Spleen (tissue), 11 donors: ENCODE data around the gene LDLRAP1. TPM values are rescaled to one million over a fixed set of nuclear protein-coding genes. Genes with fewer than 3 reads are reported as not detected.

Experiments
- DNase-seq: peaks from one replicate; pipeline ENCODE4 v3.0.0-alpha.2; 2020
- H3K27ac ChIP-seq, 8 donors: fragments of 200-600 bp; sonication (generic) in 7 of 8; 1 replicate in 4 of 8; 2 replicates in 4 of 8; pipeline versions ENCODE4 v1.5.0 to v1.8.0; 2016 to 2021; ENCODE audit warnings: inconsistent platforms in 4 of 8, mild to moderate bottlenecking in 4 of 8, moderate library complexity in 1 of 8
- H3K27me3 ChIP-seq, 7 donors: fragments of 200-600 bp; sonication (generic) in 6 of 7; replicated peaks in 1 of 7; 1 replicate in 4 of 7; 2 replicates in 3 of 7; pipeline versions ENCODE4 v1.5.0 to v1.8.0; 2016 to 2021; ENCODE audit warnings: inconsistent platforms in 3 of 7, mild to moderate bottlenecking in 1 of 7
- H3K36me3 ChIP-seq, 6 donors: fragments of 200-600 bp; sonication (generic) in 5 of 6; 1 replicate in 4 of 6; 2 replicates in 2 of 6; pipeline versions ENCODE4 v1.5.0 to v1.8.0; 2016 to 2021; ENCODE audit warnings: inconsistent platforms in 2 of 6
- H3K4me1 ChIP-seq, 6 donors: fragments of 200-600 bp; sonication (generic) in 5 of 6; 1 replicate in 3 of 6; 2 replicates in 3 of 6; pipeline versions ENCODE4 v1.5.0 to v1.8.0; 2016 to 2021; ENCODE audit warnings: inconsistent platforms in 3 of 6
- H3K4me3 ChIP-seq, 8 donors: fragments of 200-600 bp; sonication (generic) in 7 of 8; 1 replicate in 4 of 8; 2 replicates in 4 of 8; pipeline versions ENCODE4 v1.5.0 to v1.8.0; 2016 to 2021; ENCODE audit warnings: inconsistent platforms in 4 of 8, mild to moderate bottlenecking in 4 of 8, moderate library complexity in 2 of 8
- H3K9me3 ChIP-seq, 8 donors: fragments of 200-600 bp; sonication (generic) in 7 of 8; 1 replicate in 4 of 8; 2 replicates in 4 of 8; pipeline versions ENCODE4 v1.5.0 to v1.8.0; 2016 to 2021; ENCODE audit warnings: inconsistent platforms in 4 of 8
- POLR2A ChIP-seq, 3 donors: fragments of 450-650 bp; IDR thresholded peaks; one replicate each; pipeline ENCODE4 v1.5.1; 2017; ENCODE audit warnings: antibody characterized with exemption in 3 of 3, mild to moderate bottlenecking in 1 of 3
- POLR2AphosphoS5 ChIP-seq, 3 donors: sonication (generic); formaldehyde crosslinking; IDR thresholded peaks; one replicate each; pipeline ENCODE4 v1.5.1; 2017; ENCODE audit warnings: antibody characterized with exemption in 3 of 3
- WGBS, 5 donors: extraction: QIAGEN DNeasy Blood & Tissue Kit in 3 of 5; methylation state at CpG; one replicate each; pipeline versions ENCODE4 v1.1.5 to v1.1.7; 2013 to 2018; 5-methylcytosine and 5-hydroxymethylcytosine counted together
- intact Hi-C: fragments of 100-400 bp; cut with DNase I; formaldehyde crosslinking; loops from one replicate; pipeline ENCODE4 v1.15.0; 2023; ENCODE audit warnings: low total_unique reads
- polyA plus RNA-seq, 3 donors: library from polyadenylated mRNA; stranded (reverse); fragments of 200-250 nt; gene quantifications; one replicate each; pipeline ENCODE4 v1.2.1, GENCODE V29; 2013
- total RNA-seq, 7 donors: library from RNA; depleted of rRNA in 3 of 7; stranded (reverse); fragments of >200 nt in 3 of 7; fragmentation: NEBNext Ultra II Directional in 4 of 7; extraction: Animal tissue kit (Norgen Biotek cat#: 25700) in 4 of 7; gene quantifications; one replicate each; pipeline versions ENCODE4 v1.1.0 to v1.2.1, GENCODE V29; 2016 to 2021
- TF ChIP-seq, protein P1 (sequence below), 11 experiments: fragments of 200-600 bp in 7 of 11; fragments of 450-650 bp in 4 of 11; sonication (generic) in 4 of 11; IDR thresholded peaks in 8 of 11; conservative IDR thresholded peaks in 3 of 11; 1 replicate in 7 of 11; 2 replicates in 4 of 11; pipeline versions ENCODE4 v1.4.0 to v1.8.0; 2016 to 2021; ENCODE audit warnings: antibody characterized with exemption in 11 of 11, inconsistent platforms in 4 of 11, mild to moderate bottlenecking in 1 of 11
- donor health status: healthy with polysubstance abuse.
- donor health status: DM: no; HTN: no; CAD: no; lungs with moderate emphysema.
- donor health status: DM: no; HTN: no; CAD: no.
- donor health status: Bipolar disorder and iron deficiency.
- donor health status: healthy.
- donor health status: DM: no; HTN: no; CAD: no.
- donor health status: DM: yes; HTN: yes; CAD: no.

LDLRAP1 gene
- total and polyA plus RNA-seq, 10 donors = 21.7 to 105 (median 72.4) TPM

DNA sequence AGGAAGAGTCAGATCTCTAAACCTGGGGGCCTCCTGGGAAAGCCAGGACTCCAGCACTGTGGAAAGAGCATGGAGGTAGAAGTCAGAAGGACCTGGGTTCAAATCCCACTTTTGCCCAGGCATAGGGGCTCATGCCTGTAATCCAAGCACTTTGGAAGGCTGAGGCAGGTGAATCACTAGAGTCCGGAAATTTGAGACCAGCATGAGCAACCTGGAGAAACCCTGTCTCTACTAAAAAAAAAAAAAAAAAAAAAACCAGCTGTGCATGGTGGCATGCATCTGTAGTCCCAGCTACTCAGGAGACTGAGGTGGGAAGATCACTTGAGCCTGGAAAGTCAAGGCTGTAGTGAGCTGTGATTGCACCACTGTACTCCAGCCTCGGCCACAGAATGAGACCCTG, 31.8 kb downstream of the LDLRAP1 start:
- peaks cover 0 to 32% (median 24%) of the 10 kb centered on the region in 6 donors for H3K4me1 ChIP-seq
- 85 to 98% (median 97%) methylated on average over 2 of the region's 2 CpGs for WGBS, 5 donors

GRCh38 chr1:25576459-25577133, 33.2 kb downstream of the LDLRAP1 start:
- intact Hi-C loops = no loop called here
- no peak overlapping the region for H3K27ac ChIP-seq

More for the DNA sequence above, 31.8 kb downstream of the LDLRAP1 start:
- intact Hi-C loops = no loop called here
- no peak overlapping the region for H3K4me3 ChIP-seq
- no peak overlapping the region for H3K27ac ChIP-seq
- peaks cover 0 to 13% (median 0%) of the 10 kb centered on the region in 7 donors for H3K27me3 ChIP-seq
- DNase-seq = no peak
- H3K9me3 ChIP-seq = no peaks in the 10 kb centered on the region
- no peaks in the 10 kb centered on the region for H3K36me3 ChIP-seq
- TF ChIP-seq POLR2AphosphoS5 (IDR thresholded peaks at IDR 0.05) (no peak), POLR2A (IDR thresholded peaks at IDR 0.05) (no peak)
- TF ChIP-seq, protein P1, sequence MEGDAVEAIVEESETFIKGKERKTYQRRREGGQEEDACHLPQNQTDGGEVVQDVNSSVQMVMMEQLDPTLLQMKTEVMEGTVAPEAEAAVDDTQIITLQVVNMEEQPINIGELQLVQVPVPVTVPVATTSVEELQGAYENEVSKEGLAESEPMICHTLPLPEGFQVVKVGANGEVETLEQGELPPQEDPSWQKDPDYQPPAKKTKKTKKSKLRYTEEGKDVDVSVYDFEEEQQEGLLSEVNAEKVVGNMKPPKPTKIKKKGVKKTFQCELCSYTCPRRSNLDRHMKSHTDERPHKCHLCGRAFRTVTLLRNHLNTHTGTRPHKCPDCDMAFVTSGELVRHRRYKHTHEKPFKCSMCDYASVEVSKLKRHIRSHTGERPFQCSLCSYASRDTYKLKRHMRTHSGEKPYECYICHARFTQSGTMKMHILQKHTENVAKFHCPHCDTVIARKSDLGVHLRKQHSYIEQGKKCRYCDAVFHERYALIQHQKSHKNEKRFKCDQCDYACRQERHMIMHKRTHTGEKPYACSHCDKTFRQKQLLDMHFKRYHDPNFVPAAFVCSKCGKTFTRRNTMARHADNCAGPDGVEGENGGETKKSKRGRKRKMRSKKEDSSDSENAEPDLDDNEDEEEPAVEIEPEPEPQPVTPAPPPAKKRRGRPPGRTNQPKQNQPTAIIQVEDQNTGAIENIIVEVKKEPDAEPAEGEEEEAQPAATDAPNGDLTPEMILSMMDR (IDR thresholded peaks at IDR 0.05 in 8 of 11, conservative IDR thresholded peaks at IDR 0.05 in 3 of 11) = no peak

GRCh38 chr1:25577134-25577920, 33.9 kb downstream of the LDLRAP1 start:
- Histone ChIP-seq H3K27me3 (peaks cover 0 to 9% (median 0%) of the 10 kb centered on the region in 7 donors), H3K27ac (no peak overlapping the region), H3K9me3 (no peaks in the 10 kb centered on the region), H3K4me1 (peaks cover 0 to 16% (median 12%) of the 10 kb centered on the region in 6 donors), H3K36me3 (no peaks in the 10 kb centered on the region), H3K4me3 (no peak overlapping the region)
- intact Hi-C loops = no loop called here
- DNase-seq = no peak
- TF ChIP-seq, protein P1 (IDR thresholded peaks at IDR 0.05 in 8 of 11, conservative IDR thresholded peaks at IDR 0.05 in 3 of 11) = no peak
- TF ChIP-seq POLR2AphosphoS5 (IDR thresholded peaks at IDR 0.05) = peak in 1 of 3 donors; percentile 22
- 79 to 86% (median 82%) methylated on average over 21 of the region's 21 CpGs for WGBS, 5 donors

More at GRCh38 chr1:25576459-25577133, 33.2 kb downstream of the LDLRAP1 start:
- H3K4me3 ChIP-seq = no peak overlapping the region
- peaks cover 0 to 23% (median 17%) of the 10 kb centered on the region in 6 donors for H3K4me1 ChIP-seq
- H3K27me3 ChIP-seq = peaks cover 0 to 13% (median 0%) of the 10 kb centered on the region in 7 donors
- DNase-seq = no peak
- 89 to 93% (median 92%) methylated on average over 18 of the region's 18 CpGs for WGBS, 5 donors
- H3K36me3 ChIP-seq = no peaks in the 10 kb centered on the region
- H3K9me3 ChIP-seq = no peaks in the 10 kb centered on the region
- TF ChIP-seq POLR2A (IDR thresholded peaks at IDR 0.05) (no peak), POLR2AphosphoS5 (IDR thresholded peaks at IDR 0.05) (peak in 1 of 3 donors; percentile 38)
- TF ChIP-seq, protein P1 (IDR thresholded peaks at IDR 0.05 in 8 of 11, conservative IDR thresholded peaks at IDR 0.05 in 3 of 11) = no peak
